Kidney epithelial cell (primary cell): ENCODE data around the gene HDAC9. TPM values are rescaled to one million over a fixed set of nuclear protein-coding genes. Genes with fewer than 3 reads are reported as not detected.

Source experiments
- DNase-seq: peaks from one replicate; pipeline ENCODE4 v3.0.0-alpha.2; 2010; ENCODE audit warnings: low read depth
- H3K27me3 ChIP-seq: 2 replicates; pipeline ENCODE4 v1.6.0; 2011; ENCODE audit warnings: low read length; ENCODE audit not compliant: control insufficient read depth, insufficient read depth
- H3K36me3 ChIP-seq: 2 replicates; pipeline ENCODE4 v1.5.1; 2011; ENCODE audit warnings: low read length; ENCODE audit not compliant: control insufficient read depth, insufficient read depth
- H3K4me3 ChIP-seq: 2 replicates; pipeline ENCODE4 v1.5.1; 2011; ENCODE audit warnings: low read depth, mild to moderate bottlenecking, control low read depth, low read length
- CTCF ChIP-seq: IDR thresholded peaks from 2 replicates; pipeline ENCODE4 v1.5.1; 2011; ENCODE audit warnings: mild to moderate bottlenecking, moderate library complexity, low read length, control low read depth, inconsistent platforms; ENCODE audit not compliant: insufficient read depth, poor library complexity, severe bottlenecking
- total RNA-seq: library from RNA; depleted of rRNA; stranded (reverse); fragments of >200 nt; gene quantifications from 2 replicates; pipeline ENCODE4 v1.2.3, GENCODE V29; 2015

The HDAC9 gene
- total RNA-seq, 1 donor from 2014 or later = 84.5 TPM

- no peaks in the 10 kb centered on the region for H3K27me3 ChIP-seq
- H3K36me3 ChIP-seq = no peaks in the 10 kb centered on the region
- no peak for TF ChIP-seq CTCF
- H3K4me3 ChIP-seq = no peak overlapping the region
- DNase-seq = no peak
These were observed 25.1 kb downstream of the HDAC9 start for GRCh38 chr7:18520450-18521235.

GRCh38 chr7:18521236-18521589 lies 25.7 kb downstream of the HDAC9 start:
- Histone ChIP-seq H3K4me3 (no peak overlapping the region), H3K27me3 (no peaks in the 10 kb centered on the region), H3K36me3 (no peaks in the 10 kb centered on the region)
- TF ChIP-seq CTCF = no peak
- no peak for DNase-seq

GRCh38 chr7:18521945-18522566 lies 26.5 kb downstream of the HDAC9 start:
- DNase-seq = no peak
- TF ChIP-seq CTCF = no peak
- H3K27me3 ChIP-seq = no peaks in the 10 kb centered on the region
- H3K4me3 ChIP-seq = no peak overlapping the region
- no peaks in the 10 kb centered on the region for H3K36me3 ChIP-seq

GRCh38 chr7:18524248-18524647 lies 28.7 kb downstream of the HDAC9 start:
- no peaks in the 10 kb centered on the region for H3K36me3 ChIP-seq
- DNase-seq = no peak
- no peak for TF ChIP-seq CTCF
- H3K4me3 ChIP-seq = no peak overlapping the region
- no peaks in the 10 kb centered on the region for H3K27me3 ChIP-seq

- Histone ChIP-seq H3K4me3 (no peak overlapping the region), H3K36me3 (no peaks in the 10 kb centered on the region), H3K27me3 (no peaks in the 10 kb centered on the region)
- TF ChIP-seq CTCF = no peak
- no peak for DNase-seq
These were observed 30.9 kb downstream of the HDAC9 start for GRCh38 chr7:18526368-18526878.
